Fibroblast of mammary gland (primary cell): Measurements from ENCODE around the gene CENPB.

ENCODE experiments used
- DNase-seq: peaks from one replicate; pipeline ENCODE4 v3.0.0-alpha.2; 2010; ENCODE audit warnings: low read depth
- H3K4me3 ChIP-seq: 2 replicates; pipeline ENCODE4 v1.5.1; 2011; ENCODE audit warnings: low read depth, mild to moderate bottlenecking, low read length, moderate library complexity; ENCODE audit not compliant: control insufficient read depth
- CTCF ChIP-seq: conservative IDR thresholded peaks from 2 replicates; pipeline ENCODE4 v1.5.1; 2011; ENCODE audit warnings: low read depth, low read length, inconsistent platforms; ENCODE audit not compliant: control insufficient read depth, insufficient read depth

The CENPB gene

GRCh38 chr20:3748073-3748472, 38.5 kb downstream of the CENPB start:
- TF ChIP-seq CTCF: no peak
- DNase-seq: no peak
- no peak overlapping the region for H3K4me3 ChIP-seq

DNA sequence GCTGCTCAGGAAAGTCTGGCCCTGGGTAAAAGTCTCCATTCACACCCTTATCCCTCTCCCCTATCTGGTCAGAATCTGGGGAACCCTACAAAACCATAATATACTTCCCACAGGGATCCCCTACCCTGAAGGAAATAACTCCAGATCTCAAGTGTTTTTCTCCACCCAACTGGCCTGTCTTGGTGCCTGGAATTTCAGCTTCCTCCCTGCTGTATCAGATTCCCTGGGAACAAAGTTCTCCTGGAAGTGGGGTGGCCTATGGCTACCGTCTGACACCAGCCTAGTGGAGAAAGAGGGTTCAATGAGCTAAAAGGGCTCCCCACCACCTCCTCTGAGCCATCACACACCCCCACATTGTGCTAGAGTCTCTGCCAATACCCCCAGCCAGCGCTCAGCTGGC, 39.1 kb downstream of the CENPB start:
- no peak for DNase-seq
- TF ChIP-seq CTCF: no peak
- H3K4me3 ChIP-seq: no peak overlapping the region

DNA sequence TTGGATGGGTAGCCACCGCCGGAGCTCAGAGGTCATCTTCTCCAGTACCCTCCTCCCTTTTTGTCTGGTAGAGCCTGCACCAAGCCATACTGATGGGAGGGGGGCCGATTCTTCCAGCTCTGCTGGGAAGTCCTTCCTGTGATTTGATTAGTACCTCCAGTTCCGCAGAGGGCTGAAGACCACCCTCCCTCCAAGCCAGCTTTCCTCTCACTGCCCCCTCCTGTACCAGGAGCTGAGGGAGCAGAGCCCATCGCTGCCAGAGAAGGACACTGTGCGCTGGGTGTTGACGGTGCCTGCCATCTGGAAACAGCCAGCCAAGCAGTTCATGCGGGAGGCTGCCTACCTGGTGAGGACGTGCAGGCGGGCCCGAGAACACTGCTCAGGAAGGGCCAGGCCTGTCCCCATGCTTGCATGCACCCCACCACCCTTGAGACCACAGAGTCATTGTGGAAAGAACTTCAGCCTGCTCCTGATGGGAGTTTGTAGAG, 40.8 kb downstream of the CENPB start:
- no peak for DNase-seq
- no peak for TF ChIP-seq CTCF

GRCh38 chr20:3744806-3745685, 41.5 kb downstream of the CENPB start:
- DNase-seq: peak; percentile 32
- no peak overlapping the region for H3K4me3 ChIP-seq
- TF ChIP-seq CTCF: no peak

More for the DNA sequence above, 40.8 kb downstream of the CENPB start:
- no peak overlapping the region for H3K4me3 ChIP-seq

DNA sequence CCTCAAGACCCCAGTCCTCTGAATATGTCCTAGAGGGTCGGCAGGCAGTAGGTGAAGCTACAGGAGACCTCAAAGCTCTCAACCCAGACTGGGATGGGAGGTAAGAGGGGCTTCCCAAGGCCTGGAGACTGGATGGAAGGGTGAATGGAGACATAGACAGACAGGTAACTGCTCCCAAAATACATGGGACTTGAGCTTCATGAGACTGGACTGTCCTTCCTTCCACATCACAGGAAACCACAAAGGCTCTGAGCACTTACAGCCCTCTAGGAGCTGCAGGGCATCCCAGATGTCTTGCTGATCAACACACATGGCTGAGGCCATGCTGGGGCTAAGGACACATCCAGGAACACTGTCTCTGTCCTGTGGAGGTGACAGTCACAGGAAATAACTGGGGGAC, 42.5 kb downstream of the CENPB start:
- H3K4me3 ChIP-seq: no peak overlapping the region
- TF ChIP-seq CTCF: no peak
- no peak for DNase-seq

DNA sequence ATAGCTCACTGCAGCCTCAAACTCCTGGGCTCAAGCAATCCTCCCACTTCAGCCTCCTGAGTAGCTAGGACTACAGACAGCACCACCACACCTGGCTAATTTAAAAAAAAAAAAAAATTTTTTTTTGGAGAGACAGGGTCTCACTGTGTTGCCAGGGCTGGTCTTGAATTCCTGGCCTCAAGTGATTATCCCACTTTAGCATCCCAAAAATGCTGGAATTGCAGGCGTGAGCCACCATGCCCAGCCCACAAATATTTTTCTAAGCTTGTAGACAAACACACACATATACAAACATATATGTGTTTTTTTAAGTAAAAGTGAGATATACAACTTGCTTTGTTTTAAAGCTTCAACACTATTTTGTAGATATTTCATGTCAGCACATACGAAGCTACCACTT, 43.3 kb downstream of the CENPB start:
- DNase-seq: no peak
- H3K4me3 ChIP-seq: no peak overlapping the region
- TF ChIP-seq CTCF: no peak

DNA sequence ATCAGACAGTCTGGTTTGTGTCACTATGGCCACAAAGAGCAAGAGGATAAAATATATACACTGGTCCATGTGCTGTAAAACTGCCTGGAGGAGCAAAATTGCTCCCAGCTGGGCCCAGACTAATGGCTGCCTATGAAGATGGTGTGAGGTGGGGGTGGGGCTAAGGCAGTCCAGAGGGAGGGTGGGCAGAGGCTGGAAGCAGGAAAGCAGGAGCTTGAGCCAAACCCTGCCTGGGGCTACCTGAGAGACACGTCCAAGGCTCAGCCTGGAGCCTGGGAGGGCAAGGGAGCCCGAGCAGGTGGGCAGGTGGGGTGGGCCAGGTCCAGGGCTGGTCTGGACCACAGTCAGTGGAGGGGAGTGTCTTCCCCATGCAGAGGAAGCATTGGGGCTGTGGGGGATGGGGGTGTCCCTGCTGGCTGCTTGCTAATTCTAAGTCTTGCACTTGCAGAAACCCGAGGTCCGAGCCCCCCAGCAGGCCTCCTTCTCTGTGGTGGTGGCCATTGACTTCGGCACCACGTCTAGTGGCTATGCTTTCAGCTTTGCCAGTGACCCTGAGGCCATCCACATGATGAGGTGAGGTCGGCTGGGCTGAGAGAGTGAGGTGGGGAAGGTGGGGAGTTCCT, 44.6 kb downstream of the CENPB start:
- TF ChIP-seq CTCF: no peak
- DNase-seq: no peak
- no peak overlapping the region for H3K4me3 ChIP-seq
